MM.1S (cell line): ENCODE measurements around the gene FAM219A.

Experiments used
- CTCF ChIP-seq: fragments of 300-600 bp; sonication (generic); IDR thresholded peaks from 2 replicates; pipeline ENCODE4 v1.5.1; 2016; ENCODE audit warnings: antibody characterized with exemption, low read length, mixed read lengths
- EZH2 ChIP-seq: fragments of 300-600 bp; sonication (generic); optimal IDR thresholded peaks from 2 replicates; pipeline ENCODE3; 2017; ENCODE audit warnings: low read depth, mild to moderate bottlenecking, antibody characterized with exemption, low read length, mixed read lengths
- EZH2phosphoT487 ChIP-seq: fragments of 300-600 bp; sonication (generic); IDR thresholded peaks from 2 replicates; pipeline ENCODE4 v1.6.1; 2018; ENCODE audit warnings: antibody characterized with exemption, low read length

- TF ChIP-seq CTCF, result no peak
- TF ChIP-seq EZH2, result no peak
- no peak for TF ChIP-seq EZH2phosphoT487
These were observed 43.6 kb upstream of the FAM219A start for GRCh38 chr9:34501889-34502425.
